ENCODE results near the gene PPIF. TPM values are rescaled to one million over a fixed set of nuclear protein-coding genes. Genes with fewer than 3 reads are reported as not detected.
A peak's percentile ranks its signal among the peaks of the same experiment; 100 is the strongest.
"Not testable (repeated sequence)": the region's sequence is repeated elsewhere in the genome, so short reads cannot be mapped to it uniquely, and the experiment has no call there.

PPIF gene
- polyA plus RNA-seq, 1 donor (not counting 4 experiments of a cell fraction or from before 2014, with no cell fraction given) = 71.3 TPM

GRCh38 chr10:79336739-79337138, 10.5 kb upstream of the PPIF start:
- Histone ChIP-seq H3K27ac (ENCODE audit: control insufficient read depth, insufficient read depth, low read length) (no peak overlapping the region), H3K27me3 (ENCODE audit: control insufficient read depth, extremely low read depth, insufficient read depth, low read length) (no peaks in the 10 kb centered on the region), H4K20me1 (ENCODE audit: control insufficient read depth, extremely low read depth, insufficient read depth, low read length) (no peaks in the 10 kb centered on the region), H3K9ac (ENCODE audit: control insufficient read depth, extremely low read depth, insufficient read depth, low read length) (no peak overlapping the region), H3K4me2 (ENCODE audit: control insufficient read depth, extremely low read depth, insufficient read depth, low read depth, low read length) (no peak overlapping the region), H3K9me3 (ENCODE audit: control insufficient read depth, low read depth, low read length) (peaks cover 2% of the 10 kb centered on the region), H3K4me1 (ENCODE audit: control insufficient read depth, extremely low read depth, insufficient read depth, low read length) (peaks cover 19% of the 10 kb centered on the region), H3K4me3 (ENCODE audit: control insufficient read depth in 2 of 3, extremely low read depth in 1 of 3, insufficient read depth in 2 of 3, low read depth in 1 of 3, low read length in 3 of 3) (no peak overlapping the region), H3K9me1 (ENCODE audit: control insufficient read depth, extremely low read depth, insufficient read depth, low read length) (no peaks in the 10 kb centered on the region), H3K36me3 (ENCODE audit: control insufficient read depth in 2 of 2, extremely low read depth in 1 of 2, insufficient read depth in 2 of 2, low read length in 2 of 2) (no peaks in the 10 kb centered on the region), H2AFZ (ENCODE audit: control insufficient read depth, low read length) (no peak overlapping the region), H3K79me2 (ENCODE audit: control insufficient read depth, insufficient read depth, low read length) (no peaks in the 10 kb centered on the region)
- TF ChIP-seq EZH2 (IDR thresholded peaks at IDR 0.05; ENCODE audit: low read length) (no peak), CTCF (optimal IDR thresholded peaks at IDR 0.05 in 1 of 3, IDR thresholded peaks at IDR 0.05 in 1 of 3, conservative IDR thresholded peaks at IDR 0.05 in 1 of 3; ENCODE audit: extremely low read depth in 1 of 3, insufficient read depth in 2 of 3, low read length in 3 of 3) (no peak)
- FAIRE-seq = no peak
- dilution Hi-C loops (cut with MboI; ENCODE audit: extremely low pct_ligation_motif_present, low sequenced_read_pairs) = no loop called here
- DNase-seq (ENCODE audit: low read depth, low spot score) = no peak

DNA sequence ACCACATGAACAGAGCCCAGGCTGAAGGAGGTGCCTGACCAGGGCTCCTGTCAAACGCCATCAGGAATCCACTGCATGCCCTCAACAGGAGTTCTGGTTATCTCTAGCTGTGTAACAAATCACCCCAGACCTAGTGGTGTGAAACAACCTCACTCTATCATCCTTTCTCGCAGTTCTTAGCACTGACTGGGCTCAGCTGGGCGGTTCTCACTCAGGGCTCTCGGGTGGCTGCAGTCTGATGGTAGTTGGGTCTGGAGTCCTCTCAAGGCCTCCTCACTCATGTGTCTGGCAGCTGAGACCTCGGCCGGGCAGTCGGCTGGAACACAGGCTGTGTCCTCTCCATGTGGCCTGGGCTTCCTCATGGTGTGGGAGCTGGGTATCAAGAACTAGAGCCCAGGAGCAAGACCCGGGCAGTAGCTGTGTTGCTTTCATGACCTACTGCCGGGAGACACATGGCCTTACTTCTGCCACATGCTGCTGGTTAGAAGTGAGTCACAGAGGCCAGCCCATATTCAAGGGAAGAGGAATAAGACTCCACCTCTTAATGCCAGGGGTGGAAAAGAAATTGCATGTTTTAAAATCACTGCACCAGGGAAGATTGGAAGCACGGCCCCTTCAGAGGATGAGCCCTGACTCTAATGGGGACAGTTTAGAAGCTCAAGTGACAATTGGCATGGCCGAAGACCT, 9.3 kb upstream of the PPIF start:
- H4K20me1 ChIP-seq (ENCODE audit: control insufficient read depth, extremely low read depth, insufficient read depth, low read length); H3K9me1 ChIP-seq (ENCODE audit: control insufficient read depth, extremely low read depth, insufficient read depth, low read length); H3K36me3 ChIP-seq (ENCODE audit: control insufficient read depth in 2 of 2, extremely low read depth in 1 of 2, insufficient read depth in 2 of 2, low read length in 2 of 2); H3K4me3 ChIP-seq (ENCODE audit: control insufficient read depth in 2 of 3, extremely low read depth in 1 of 3, insufficient read depth in 2 of 3, low read depth in 1 of 3, low read length in 3 of 3); DNase-seq (ENCODE audit: low read depth, low spot score); dilution Hi-C loops (cut with MboI; ENCODE audit: extremely low pct_ligation_motif_present, low sequenced_read_pairs); H3K79me2 ChIP-seq (ENCODE audit: control insufficient read depth, insufficient read depth, low read length); H3K27me3 ChIP-seq (ENCODE audit: control insufficient read depth, extremely low read depth, insufficient read depth, low read length); H3K4me2 ChIP-seq (ENCODE audit: control insufficient read depth, extremely low read depth, insufficient read depth, low read depth, low read length); H3K9me3 ChIP-seq (ENCODE audit: control insufficient read depth, low read depth, low read length); H3K27ac ChIP-seq (ENCODE audit: control insufficient read depth, insufficient read depth, low read length); H3K9ac ChIP-seq (ENCODE audit: control insufficient read depth, extremely low read depth, insufficient read depth, low read length); H2AFZ ChIP-seq (ENCODE audit: control insufficient read depth, low read length): not testable (repeated sequence)
- H3K4me1 ChIP-seq (ENCODE audit: control insufficient read depth, extremely low read depth, insufficient read depth, low read length) = peaks cover 14% of the 10 kb centered on the region
- FAIRE-seq = peak; percentile 83

DNA sequence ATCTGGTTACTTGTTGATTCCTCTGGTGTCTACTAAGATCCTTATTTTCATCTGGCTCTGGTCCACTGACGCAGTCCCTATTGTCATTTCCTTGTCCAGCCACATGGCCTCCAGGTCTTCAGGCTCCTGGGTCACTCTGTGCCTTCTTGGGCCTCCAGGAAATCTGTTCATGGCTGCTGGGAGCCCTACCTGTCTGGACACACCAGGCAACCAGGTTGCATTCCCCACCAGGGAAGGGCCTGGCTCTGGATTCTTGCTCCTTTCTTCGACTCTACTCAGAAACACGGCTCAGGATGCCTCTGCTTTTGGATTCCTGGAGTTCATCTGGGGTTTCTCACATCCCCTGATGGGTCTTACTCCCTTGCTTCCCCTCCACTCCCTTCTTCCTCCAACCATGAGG, 8.0 kb upstream of the PPIF start:
- Histone ChIP-seq H3K27me3 (ENCODE audit: control insufficient read depth, extremely low read depth, insufficient read depth, low read length) (no peaks in the 10 kb centered on the region), H3K4me1 (ENCODE audit: control insufficient read depth, extremely low read depth, insufficient read depth, low read length) (peaks cover 6% of the 10 kb centered on the region), H3K27ac (ENCODE audit: control insufficient read depth, insufficient read depth, low read length) (no peak overlapping the region), H3K9me1 (ENCODE audit: control insufficient read depth, extremely low read depth, insufficient read depth, low read length) (no peaks in the 10 kb centered on the region), H3K9me3 (ENCODE audit: control insufficient read depth, low read depth, low read length) (no peaks in the 10 kb centered on the region), H3K4me2 (ENCODE audit: control insufficient read depth, extremely low read depth, insufficient read depth, low read depth, low read length) (no peak overlapping the region), H3K9ac (ENCODE audit: control insufficient read depth, extremely low read depth, insufficient read depth, low read length) (no peak overlapping the region), H3K4me3 (ENCODE audit: control insufficient read depth in 2 of 3, extremely low read depth in 1 of 3, insufficient read depth in 2 of 3, low read depth in 1 of 3, low read length in 3 of 3) (no peak overlapping the region), H2AFZ (ENCODE audit: control insufficient read depth, low read length) (peak overlapping the region; percentile 73), H3K79me2 (ENCODE audit: control insufficient read depth, insufficient read depth, low read length) (no peaks in the 10 kb centered on the region), H3K36me3 (ENCODE audit: control insufficient read depth in 2 of 2, extremely low read depth in 1 of 2, insufficient read depth in 2 of 2, low read length in 2 of 2) (no peaks in the 10 kb centered on the region), H4K20me1 (ENCODE audit: control insufficient read depth, extremely low read depth, insufficient read depth, low read length) (no peaks in the 10 kb centered on the region)
- no peak for DNase-seq (ENCODE audit: low read depth, low spot score)
- FAIRE-seq = peak; percentile 5
- no peak for TF ChIP-seq CTCF (optimal IDR thresholded peaks at IDR 0.05 in 1 of 3, IDR thresholded peaks at IDR 0.05 in 1 of 3, conservative IDR thresholded peaks at IDR 0.05 in 1 of 3; ENCODE audit: extremely low read depth in 1 of 3, insufficient read depth in 2 of 3, low read length in 3 of 3)
- no peak for TF ChIP-seq EZH2 (IDR thresholded peaks at IDR 0.05; ENCODE audit: low read length)
- dilution Hi-C loops (cut with MboI; ENCODE audit: extremely low pct_ligation_motif_present, low sequenced_read_pairs) = no loop called here

Data from keratinocyte (primary cell).